ENCODE data around the gene DAPK2.

GRCh38 chr15:63913786-63914315 is 132.4 kb downstream of the DAPK2 start:
- TF ChIP-seq PREB (CRISPR knock-in tag; IDR thresholded peaks at IDR 0.05; ENCODE audit: borderline replicate concordance) (no peak), CTCF (IDR thresholded peaks at IDR 0.05) (no peak), ATF3 (CRISPR knock-in tag; conservative IDR thresholded peaks at IDR 0.05) (no peak)

Measured in WTC11 (cell line).